GM18520 (cell line): ENCODE measurements around the gene TMEM91.

Source experiments
- ATAC-seq: cut with Tn5 transposase; IDR thresholded peaks from one replicate; pipeline ENCODE4 v1.9.1; 2021; ENCODE audit not compliant: unreplicated experiment

Gene TMEM91

GRCh38 chr19:41427647-41428480 is 51.5 kb downstream of the TMEM91 start:
- ATAC-seq: no peak

GRCh38 chr19:41428481-41428859 is 52.1 kb downstream of the TMEM91 start:
- no peak for ATAC-seq

- ATAC-seq: no peak
These were observed 54.6 kb downstream of the TMEM91 start for GRCh38 chr19:41430922-41431321.

GRCh38 chr19:41431426-41432386 is 55.4 kb downstream of the TMEM91 start:
- ATAC-seq: no peak

- ATAC-seq: no peak
These were observed 56.8 kb downstream of the TMEM91 start for GRCh38 chr19:41433171-41433570.
